IMR-90 (cell line): ENCODE results near the gene EVPL.

ENCODE experiments used
- BHLHE40 ChIP-seq: fragments of 150-350 bp; IDR thresholded peaks from 2 replicates; pipeline ENCODE4 v1.6.1; 2016; ENCODE audit warnings: mild to moderate bottlenecking, low read depth, low read length
- CEBPB ChIP-seq: IDR thresholded peaks from 2 replicates; pipeline ENCODE4 v1.6.1; 2012; ENCODE audit warnings: low read depth, low read length, improper control_type of control experiment
- CHD1 ChIP-seq: IDR thresholded peaks from 2 replicates; pipeline ENCODE4 v1.6.1; 2012; ENCODE audit warnings: low read depth, low read length, improper control_type of control experiment
- CTCF ChIP-seq: conservative IDR thresholded peaks from 2 replicates; pipeline ENCODE4 v1.5.1; 2012; ENCODE audit warnings: mild to moderate bottlenecking, low read depth, low read length, improper control_type of control experiment
- FOS ChIP-seq: fragments of 150-350 bp; IDR thresholded peaks from 2 replicates; pipeline ENCODE4 v1.6.1; 2016; ENCODE audit warnings: low read depth, low read length
- MAZ ChIP-seq: IDR thresholded peaks from 2 replicates; pipeline ENCODE4 v1.6.1; 2012; ENCODE audit warnings: low read depth, mild to moderate bottlenecking, low read length, improper control_type of control experiment, moderate library complexity, borderline replicate concordance
- POLR2A ChIP-seq: IDR thresholded peaks from 2 replicates; pipeline ENCODE4 v1.6.1; 2012; ENCODE audit warnings: mild to moderate bottlenecking, low read depth, low read length
- RAD21 ChIP-seq: IDR thresholded peaks from 2 replicates; pipeline ENCODE4 v1.6.1; 2012; ENCODE audit warnings: low read length, improper control_type of control experiment
- RCOR1 ChIP-seq: IDR thresholded peaks from 2 replicates; pipeline ENCODE4 v1.6.1; 2012; ENCODE audit warnings: mild to moderate bottlenecking, low read length, improper control_type of control experiment; ENCODE audit not compliant: insufficient replicate concordance
- RFX5 ChIP-seq: IDR thresholded peaks from 2 replicates; pipeline ENCODE4 v1.8.0; 2012; ENCODE audit warnings: low read depth, mild to moderate bottlenecking, low read length, moderate library complexity

- TF ChIP-seq CTCF (no peak), BHLHE40 (no peak), RAD21 (no peak), POLR2A (no peak), FOS (no peak), CHD1 (no peak), RFX5 (no peak), CEBPB (no peak), MAZ (no peak), RCOR1 (no peak)
These were observed 7.6 kb upstream of the EVPL start for GRCh38 chr17:76034428-76035350.
